ENCODE results near the gene GPR179.
A peak's percentile ranks its signal among the peaks of the same experiment; 100 is the strongest.

GPR179 gene

DNA sequence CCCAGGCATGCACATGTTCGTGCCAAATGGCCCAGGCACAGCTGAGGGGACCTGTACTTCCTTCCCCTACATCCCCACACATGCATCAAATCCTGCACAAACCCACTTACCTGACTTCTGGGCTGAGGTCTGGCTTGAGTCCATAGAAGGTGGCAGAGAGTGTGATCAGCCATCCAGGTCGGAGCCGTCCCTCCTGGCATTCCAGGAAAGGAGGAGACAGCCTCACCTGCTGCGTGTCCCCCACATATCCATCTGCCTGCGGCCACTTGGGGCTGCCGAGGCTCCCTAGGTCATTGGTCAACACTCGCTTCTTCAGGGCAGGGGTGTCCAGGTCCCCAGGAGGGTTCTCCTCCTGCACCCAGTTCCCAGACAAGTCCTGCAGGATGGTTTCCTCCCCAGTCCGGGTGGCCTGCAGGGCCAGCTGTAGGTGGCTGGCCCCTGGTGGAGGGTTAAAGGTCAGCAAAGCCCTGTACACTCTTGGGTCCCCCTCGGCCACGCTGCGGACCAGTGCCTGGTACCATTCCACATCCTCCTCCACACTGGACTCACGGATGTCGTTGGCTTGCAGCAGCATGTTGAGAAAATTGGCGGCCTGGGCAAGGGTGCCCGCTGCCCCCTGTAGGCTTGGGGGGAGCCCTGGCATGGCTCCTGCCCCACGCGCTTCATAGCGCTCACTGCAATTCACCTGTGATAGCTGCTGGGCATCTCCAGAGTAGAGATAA lies 709 bp downstream of the GPR179 start:
- DNase-seq = no peak

DNA sequence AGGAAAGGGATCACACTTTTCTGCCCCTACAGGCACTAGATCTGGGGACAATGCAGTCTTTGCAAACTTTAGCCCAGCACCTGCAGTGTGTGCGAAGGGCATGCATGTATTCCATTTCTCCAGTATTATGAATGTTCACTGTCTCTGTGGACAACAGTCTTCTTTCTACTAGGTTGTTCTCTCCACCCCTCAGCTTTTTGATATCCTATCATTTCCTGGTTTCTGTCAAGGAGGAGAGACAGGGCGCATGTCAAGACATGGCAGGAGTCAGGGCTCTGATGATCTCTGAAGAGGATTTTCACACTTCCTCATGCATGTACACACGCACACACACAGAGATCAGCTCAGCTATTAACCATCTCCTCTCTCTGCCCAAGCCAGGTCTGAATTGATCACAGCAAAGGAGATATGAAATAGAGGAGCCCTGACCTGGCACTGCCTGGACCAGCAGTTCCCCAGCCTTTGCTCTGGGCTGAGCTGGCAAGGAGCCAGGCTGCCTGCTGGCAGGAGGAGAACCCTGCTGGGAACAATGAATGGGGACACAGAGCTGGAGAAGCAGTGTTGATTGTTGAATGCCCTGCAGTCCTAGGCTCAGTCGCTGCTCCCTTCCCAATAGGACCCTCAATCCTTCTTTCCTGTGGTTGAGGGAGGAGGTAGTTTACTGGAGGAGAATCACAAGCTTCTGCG lies 2.6 kb downstream of the GPR179 start:
- DNase-seq = peak; percentile 55 to 82

DNA sequence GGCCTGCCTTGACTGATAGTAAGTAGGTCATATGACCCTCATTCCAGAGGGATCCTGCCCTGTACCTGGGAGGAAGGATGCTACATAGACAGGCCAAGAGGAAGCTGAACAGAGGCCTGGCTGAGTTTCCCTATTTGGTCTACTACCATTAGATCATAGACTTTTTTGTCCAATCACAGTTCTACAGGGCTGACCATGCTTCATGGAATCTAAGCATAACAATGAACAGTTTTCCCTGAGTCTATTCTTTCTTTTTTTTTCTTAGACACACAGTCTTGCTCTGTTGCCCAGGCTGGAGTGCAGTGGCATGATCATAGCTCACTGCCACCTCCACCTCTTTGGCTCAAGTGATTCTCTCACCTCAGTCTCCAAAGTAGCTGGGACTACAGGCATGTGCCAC lies 3.9 kb downstream of the GPR179 start:
- no peak for DNase-seq

DNA sequence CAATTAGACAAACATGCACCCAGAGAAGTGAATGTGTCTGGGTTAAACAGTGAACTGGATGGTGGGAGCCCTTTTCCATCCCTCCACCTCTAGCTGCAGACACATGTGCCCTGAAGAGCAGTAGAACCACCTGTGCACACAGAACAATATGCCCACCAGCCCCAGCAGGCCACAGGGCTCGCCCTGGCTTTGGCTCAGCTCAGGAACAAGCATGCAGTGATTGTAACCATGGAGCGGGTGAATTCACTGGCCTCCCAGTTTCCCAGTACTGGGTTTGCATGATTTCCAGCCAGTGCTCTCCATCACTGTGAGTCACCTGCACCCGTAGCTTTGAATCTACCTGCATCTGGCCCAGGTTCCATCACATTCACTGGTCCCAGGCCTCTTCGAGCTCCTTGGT lies 5.2 kb downstream of the GPR179 start:
- DNase-seq = no peak

DNA sequence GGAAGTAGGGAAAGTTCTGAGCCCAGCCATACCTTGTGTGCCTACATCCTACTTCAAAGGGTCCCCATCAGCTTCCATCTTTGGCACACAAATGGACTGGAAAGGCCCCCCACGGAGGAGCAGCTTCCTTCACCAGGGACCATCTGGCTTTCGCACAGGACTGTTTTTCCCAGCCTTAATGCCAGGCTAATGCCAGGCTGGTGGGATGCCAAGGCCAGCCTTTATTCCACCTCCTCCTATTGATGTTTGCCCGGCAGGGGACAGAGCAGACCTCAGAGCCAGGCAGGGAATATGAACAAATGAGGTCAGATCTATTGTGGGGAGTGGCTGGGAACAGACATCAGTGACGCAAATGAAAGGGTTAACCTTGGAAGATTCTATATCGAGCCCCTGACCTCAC lies 5.7 kb downstream of the GPR179 start:
- no peak for DNase-seq

DNA sequence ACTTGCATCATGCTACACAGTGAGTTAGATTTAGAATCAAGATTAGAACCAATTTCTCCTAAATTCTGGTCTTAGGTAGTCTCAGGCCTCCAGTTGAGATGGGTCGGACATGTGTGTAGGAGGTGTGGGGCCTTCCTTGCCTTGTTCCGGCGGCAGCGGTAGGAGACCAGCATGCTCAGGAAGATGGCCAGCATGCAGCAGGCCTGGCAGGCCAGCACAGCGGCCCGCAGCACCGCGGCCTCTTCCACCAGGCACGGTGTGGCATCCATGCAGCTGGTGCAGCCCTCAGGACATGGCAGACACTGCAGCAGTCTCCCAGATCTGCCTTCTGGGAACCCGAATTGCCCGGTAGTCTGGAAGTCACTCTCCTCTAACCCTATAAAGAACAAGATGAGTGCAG lies 6.9 kb downstream of the GPR179 start:
- DNase-seq = no peak

DNA sequence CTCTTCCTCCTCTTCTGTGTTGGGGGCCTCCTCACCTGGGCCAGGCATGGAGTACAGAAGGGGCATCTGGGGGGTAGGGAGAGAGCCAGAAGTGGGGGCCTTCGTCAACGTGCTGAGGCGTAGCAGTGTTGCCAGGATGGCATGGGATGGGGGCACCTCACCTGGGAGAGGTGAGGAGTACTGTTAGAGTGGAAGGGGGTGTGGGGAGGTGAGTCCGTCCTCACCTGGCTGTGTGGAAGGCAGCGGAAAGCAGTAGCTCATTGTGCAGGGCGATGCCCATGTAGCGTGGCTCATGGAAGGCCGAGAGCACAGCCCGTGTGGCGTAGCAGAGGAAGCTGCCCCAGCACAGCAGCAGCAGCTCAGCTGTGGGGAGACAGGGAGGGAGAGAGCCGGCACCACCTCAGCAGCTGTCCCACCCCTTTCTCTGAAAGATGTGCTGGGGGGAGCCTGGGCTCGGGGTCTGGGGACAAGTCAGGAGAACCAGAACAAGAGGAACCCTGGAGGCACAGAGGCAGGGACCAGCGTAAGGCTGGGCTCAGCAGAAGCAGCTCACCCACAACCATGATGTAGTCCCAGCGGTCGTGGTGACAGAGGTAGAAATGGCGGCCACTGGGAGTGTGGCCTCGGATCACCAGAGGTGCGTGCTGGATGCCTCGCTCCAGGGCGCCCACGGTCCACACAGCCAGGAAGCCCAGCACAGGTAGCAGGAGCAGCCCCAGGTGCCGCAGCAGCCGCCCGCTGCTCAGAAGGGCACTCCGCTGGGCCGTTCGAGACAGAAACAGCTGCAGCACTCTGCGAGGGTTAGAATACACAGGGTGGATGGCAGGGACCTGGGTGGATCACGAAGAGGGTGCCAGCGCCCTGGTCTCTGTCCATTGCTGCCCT lies 9.0 kb downstream of the GPR179 start:
- DNase-seq = no peak

DNA sequence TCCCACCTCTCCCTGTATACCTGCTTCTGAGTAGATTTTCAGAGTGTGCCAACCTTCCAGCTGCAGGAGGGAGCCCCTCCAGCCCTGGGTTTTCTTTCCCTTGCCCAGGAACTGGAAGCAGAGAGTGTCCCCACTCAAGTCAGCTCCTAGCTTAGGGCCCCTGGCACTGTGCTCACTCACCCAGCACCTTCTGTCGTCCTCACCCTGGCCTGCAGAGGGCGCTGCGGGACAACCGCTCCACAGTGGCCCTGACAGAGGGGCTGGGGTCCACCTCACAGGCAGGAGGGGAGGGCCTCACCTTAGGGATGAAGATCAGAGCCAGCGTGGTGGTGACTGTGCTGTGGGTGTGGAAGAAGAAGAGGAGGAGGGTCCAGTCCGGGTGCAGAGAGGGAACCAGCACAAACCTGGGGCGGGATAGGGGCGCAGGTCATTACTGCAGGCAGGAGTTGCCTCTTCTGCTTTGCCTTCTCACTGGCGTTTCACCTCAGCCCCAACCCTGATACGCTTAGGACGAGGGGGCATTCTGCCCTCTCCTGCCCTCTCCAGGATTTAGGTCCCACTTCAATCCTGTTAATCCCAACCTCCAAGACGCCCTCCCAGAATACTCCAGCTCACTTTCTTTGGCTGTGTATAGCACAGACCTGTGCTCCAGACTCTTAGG lies 10.0 kb downstream of the GPR179 start:
- DNase-seq = no peak

DNA sequence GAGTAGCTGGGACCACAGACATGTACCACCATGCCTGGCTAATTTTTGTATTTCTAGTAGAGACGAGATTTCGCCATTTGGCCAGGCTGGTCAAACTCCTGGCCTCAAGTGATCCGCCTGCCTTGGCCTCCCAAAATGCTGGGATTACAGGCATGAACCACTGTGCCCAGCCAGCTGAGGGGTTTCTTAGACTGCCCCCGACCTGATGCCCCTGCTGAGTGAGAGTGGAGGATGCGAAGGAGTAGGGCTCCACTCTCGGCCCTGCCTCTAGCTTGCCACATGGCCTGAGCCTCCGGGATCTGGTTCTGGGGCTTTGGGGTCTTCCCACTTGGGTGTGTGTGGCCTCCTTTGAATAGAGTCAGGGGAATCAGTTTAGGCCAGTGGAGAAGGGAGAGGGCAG lies 11.0 kb downstream of the GPR179 start:
- no peak for DNase-seq

DNA sequence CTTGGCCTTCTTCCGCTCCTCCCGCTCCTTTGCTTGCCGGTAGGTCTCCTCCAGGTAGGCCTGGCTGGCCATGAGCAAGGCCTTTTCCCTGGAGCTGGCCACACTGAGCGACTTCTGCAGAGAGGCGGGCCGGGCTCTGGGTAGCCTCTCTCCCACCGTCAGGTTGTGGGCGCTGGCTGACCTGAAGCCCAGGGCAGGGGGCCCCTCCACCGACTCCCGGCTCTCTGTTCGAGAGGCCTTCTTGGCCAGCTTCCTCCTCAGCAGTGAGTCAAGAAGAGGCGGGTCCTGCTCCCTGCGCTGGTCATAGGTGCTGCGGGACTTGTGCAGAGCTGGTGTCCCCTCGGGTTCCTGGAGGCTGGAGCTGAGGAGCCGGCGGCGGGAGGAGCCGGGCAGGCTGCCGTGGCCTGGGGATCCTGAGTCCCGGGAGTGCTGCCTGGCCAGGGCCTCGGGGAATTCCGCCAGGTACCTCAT lies 12.8 kb downstream of the GPR179 start:
- no peak for DNase-seq

DNA sequence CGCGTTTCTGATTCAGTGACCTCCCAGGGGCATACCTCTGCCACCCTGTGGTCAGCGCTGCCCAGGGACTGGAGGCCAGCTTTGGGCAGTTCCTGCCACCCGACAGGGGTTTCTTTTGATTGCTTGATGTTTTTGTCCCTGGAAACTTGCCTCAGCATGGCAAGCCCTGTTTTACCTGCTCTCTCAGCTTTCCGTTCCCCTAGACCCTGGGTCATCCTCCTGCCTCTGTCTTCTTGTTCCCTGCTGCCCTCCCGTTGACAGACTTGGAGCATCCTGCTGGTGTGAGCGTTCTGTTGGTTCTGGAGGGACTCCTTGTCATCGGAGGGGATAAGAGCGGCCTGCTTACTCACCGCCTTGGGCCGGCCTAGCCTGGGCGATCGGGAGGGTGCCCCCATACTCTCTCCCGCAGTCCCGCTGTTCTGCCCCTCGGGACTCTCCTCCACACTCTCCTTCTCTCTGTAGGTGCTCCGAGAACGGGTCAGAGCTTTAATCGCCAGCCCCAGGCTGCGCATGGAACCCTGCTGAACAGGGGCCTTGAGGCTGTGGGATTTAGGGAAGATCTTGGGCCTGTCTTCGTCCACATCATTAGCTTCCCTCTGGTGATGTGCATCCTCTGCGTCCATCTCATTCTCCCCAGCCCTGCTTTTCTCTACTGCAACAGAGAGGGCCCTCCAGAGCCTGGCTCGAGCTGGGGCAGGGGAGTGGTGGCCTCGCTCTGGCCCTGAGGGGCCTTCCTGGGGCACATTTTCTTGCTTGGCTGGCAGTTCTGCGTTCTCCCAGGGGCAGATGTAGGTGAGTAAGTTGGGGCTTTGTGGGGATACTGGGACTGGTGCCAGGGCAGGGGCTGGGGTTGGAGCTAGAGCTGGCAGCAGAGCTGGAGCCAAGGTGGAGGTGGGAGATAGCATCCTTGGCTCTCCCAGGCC lies 13.7 kb downstream of the GPR179 start:
- no peak for DNase-seq

DNA sequence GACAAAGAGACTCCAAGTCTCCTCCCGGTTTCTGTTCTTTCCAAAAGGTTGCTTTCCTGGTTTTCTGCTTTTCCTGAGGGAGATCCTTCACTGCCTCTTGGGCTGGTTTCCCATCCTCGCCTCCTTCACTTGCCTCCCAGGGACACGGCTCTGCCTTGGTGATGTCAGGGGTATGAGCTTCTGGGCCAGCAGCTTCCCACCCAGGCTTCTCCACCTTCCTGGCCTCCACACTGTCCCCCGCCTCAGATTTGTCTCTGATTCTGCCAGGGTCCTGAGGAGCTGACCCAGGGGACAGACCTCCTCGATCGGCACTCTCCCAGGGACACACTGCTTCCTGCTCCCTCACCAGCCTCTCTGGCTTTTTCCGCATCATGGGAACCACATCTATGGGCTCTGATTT lies 14.5 kb downstream of the GPR179 start:
- DNase-seq = no peak

DNA sequence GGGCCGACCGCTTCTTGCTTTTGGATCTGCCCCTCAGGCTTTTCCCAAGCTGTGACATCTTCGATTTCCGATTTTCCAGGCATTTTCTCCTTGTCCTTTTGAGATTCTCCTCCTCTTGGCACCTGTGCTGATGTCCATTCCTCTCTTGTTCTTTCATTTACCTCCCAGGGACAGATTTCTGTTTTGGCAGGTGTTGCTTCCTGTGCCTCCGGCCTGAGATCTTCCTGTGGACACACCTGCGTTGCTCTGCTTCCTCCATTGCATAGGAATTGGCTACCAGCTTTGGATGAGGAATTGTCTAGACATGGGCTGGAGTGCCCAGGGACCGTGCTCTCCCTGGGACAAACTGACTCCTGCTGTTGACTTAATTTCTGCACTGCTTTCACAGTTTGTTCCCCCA lies 15.1 kb downstream of the GPR179 start:
- DNase-seq = no peak

DNA sequence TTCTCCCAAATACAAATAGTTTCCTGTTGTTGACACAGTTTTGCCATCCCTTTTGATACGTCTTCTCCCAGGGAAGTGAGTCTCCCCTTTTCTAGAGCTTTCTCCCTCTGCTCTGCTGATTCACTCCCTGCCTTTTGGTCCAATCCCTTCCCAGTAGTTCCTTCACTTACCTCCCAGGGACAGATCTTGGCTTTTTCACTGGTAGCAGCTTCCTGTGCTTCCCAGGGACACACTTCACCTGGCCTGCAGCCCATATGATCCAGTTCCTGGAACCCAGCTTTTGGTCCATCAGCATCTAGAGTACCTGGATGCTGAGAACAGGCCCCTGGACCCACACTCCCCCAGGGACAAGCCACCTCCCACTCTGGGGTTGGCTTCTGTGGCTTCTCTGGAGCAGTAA lies 15.8 kb downstream of the GPR179 start:
- DNase-seq = no peak

DNA sequence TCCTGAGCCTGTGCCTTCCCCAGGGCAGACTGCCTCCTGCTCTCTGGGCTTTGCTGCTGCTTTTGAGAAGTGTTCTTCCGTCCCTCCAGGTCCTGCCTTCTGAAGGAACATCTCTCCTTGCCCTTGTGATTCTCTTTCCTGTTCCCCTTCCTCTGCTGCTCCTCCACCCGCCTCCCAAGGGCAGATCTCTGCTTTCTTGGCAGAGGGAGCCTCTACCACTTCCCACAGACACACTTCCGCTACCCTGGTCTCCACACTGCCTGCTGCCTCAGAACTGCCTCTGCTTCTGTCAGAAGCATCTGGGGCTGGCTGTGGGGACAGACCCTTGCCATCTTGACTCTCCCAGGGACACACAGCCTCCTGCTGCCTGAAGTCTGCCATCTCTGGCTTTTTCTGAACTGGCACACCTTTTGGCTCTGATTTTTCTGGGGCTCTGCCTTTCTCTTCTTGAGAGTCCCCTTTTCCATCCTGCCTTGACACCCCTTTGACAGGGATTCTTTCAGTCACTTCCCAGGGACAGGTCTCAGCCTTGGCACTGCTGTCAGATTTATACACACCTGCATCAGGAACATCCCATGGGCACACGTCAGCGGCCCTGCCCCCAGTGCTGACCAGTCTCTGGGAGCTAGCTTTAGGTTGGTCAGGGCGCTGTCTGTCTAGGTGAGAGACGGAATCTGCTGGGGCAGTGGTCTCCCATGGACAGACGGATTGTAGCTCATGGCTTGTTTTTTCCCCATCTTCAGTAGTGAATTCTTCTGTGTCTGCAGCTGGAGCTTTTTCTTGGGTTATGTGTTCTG lies 16.6 kb downstream of the GPR179 start:
- DNase-seq = no peak

DNA sequence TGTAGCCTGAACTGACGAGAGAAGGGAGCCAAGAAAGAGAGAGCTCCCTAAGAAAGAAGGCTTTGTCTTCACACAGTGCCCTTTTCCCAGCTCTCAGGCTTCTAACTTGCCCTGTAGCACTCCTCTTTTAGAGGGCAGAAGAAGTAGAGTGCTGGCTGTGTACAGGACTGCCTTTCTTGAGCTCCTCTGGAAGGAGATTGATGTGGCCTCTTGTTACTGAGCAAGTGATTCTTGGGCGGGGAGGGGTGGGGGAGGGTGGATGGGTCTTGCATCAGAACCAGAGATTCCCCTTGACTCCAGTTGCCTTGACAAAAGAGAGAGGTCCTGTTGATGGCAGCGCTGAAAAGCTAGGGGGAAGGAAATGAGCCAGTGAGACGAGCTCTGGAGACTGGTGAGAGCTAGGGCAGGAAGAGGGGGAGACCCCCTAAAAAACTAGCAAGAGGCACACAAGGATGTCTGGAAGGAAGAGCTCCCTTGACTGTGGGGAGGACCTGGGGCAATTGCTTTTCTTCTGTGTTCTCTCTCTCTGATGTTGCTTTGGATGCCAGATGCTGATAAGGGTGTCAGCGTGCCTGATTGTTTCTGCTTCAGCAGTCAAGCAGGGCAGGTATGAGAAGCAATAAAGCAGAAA lies 18.4 kb downstream of the GPR179 start:
- no peak for DNase-seq

DNA sequence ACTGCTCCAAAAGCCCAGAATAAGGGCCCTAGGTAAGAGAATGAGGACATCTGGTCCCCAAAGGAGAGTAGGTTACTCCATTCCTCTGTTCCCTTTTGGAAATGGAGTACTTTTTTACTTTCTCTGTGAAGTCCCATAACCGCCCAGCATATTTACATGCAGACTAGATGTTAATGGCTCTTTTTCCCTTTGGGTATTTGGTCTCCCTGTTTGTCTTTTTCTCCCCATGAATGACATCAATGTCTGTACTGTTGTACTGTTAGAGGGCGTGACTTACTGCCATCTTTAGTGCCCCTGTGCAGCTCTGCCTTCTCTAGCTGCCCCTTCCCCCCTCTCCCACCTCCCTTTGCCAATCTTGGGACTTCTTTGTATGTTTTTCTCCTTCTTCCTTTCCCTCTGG lies 19.0 kb downstream of the GPR179 start:
- no peak for DNase-seq

DNA sequence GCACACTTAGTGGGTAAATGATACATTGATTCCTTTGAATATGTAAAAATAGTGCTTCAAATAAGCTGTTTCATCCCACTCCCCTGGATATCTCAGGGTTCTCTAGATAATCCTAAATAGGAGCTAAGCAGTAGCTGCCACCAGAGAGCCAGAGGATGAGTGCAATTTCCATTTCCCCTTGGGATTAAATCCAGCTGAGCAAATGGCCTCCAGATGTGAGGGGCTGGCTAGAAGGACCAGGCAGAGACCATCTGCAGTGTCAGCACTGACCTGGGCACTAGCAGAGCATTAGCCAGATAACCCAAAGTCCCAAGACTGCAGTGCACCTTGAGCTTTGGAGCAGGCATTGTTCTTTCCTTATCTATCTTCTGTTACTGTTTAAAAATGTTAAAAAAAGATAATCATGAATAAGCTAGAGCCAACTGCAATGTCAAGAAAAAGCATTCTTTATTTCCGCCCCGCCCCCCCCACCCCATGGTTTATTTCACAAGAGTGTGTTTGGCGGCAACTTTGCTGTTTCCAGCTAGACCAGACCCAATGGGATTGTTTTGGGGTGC lies 19.5 kb downstream of the GPR179 start:
- no peak for DNase-seq

DNA sequence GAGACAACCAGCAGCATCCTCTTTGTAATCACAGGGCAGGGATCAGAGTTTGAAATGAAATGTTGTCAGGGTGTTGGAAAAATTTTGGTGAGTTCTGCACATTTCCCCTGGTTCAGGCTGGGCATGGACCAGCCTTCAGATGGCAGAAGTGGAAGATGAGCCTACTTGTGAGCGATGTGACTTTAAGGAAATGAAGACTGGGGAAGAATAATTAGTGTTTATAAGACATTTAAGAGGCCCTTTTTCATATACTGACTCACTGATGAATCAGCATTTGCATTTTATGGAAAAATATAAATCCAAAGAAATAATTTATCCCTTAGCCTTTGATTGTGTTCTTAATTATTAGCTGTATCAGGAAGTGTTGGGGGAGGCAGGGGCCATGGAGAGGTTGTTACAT lies 20.9 kb downstream of the GPR179 start:
- DNase-seq = no peak

DNA sequence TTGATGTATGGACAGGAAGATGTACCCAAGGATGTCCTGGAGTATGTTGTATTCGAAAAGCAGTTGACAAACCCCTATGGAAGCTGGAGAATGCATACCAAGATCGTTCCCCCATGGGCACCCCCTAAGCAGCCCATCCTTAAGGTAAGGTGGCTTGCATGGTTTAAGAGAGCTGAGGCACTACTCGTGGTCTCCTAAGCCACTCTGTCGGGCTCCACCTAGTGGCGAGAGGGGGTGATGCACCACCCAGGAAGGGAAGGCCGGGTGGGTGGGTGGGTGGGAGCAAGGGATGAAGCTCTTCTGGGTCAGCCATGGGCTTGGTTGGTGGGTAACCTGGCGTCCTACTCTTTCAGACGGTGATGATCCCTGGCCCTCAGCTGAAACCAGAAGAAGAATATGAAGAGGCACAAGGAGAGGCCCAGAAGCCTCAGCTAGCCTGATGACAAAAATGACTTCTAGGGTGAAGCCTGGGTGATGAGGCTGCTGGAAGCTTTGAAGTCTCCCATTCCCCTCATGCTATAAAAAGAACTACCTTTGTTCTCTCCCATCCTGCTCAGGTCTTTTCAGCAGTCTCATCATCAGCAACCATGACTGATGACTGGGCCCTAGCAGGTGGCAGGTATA lies 21.5 kb downstream of the GPR179 start:
- peak in 1 of 2 experiments; percentile 9 for DNase-seq
